ENCODE measurements around the gene TSPAN19.

DNA sequence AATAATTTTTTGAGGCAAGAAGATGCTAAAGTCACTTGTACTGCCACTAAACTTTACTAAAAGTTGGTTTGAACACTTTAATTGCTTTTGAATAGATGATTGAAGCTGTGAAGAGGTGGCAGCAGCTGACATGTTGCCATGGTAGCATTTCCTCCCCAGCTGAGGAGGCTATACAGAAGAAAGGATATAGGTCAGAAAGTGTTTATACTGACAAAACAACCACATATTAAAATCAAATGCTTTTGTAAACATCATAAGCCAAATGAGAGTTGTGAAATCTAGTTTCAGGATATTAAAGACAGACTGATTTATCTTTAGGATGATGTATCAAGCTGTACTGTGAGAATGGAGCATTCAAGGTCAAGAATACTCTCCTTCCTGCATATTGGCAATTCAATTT is 41.7 kb downstream of the TSPAN19 start:
- TF ChIP-seq, protein P1, sequence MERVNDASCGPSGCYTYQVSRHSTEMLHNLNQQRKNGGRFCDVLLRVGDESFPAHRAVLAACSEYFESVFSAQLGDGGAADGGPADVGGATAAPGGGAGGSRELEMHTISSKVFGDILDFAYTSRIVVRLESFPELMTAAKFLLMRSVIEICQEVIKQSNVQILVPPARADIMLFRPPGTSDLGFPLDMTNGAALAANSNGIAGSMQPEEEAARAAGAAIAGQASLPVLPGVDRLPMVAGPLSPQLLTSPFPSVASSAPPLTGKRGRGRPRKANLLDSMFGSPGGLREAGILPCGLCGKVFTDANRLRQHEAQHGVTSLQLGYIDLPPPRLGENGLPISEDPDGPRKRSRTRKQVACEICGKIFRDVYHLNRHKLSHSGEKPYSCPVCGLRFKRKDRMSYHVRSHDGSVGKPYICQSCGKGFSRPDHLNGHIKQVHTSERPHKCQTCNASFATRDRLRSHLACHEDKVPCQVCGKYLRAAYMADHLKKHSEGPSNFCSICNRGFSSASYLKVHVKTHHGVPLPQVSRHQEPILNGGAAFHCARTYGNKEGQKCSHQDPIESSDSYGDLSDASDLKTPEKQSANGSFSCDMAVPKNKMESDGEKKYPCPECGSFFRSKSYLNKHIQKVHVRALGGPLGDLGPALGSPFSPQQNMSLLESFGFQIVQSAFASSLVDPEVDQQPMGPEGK (CRISPR knock-in tag; IDR thresholded peaks at IDR 0.05; ENCODE audit: borderline replicate concordance): no peak
- TF ChIP-seq PPARA (CRISPR knock-in tag; IDR thresholded peaks at IDR 0.05; ENCODE audit: borderline replicate concordance) (no peak), ZFP30 (CRISPR knock-in tag; IDR thresholded peaks at IDR 0.05) (no peak), TOX (CRISPR knock-in tag; IDR thresholded peaks at IDR 0.05; ENCODE audit: borderline replicate concordance) (no peak), ZC3H10 (CRISPR knock-in tag; IDR thresholded peaks at IDR 0.05) (no peak), CSDC2 (CRISPR knock-in tag; IDR thresholded peaks at IDR 0.05) (no peak), BACH2 (CRISPR knock-in tag; IDR thresholded peaks at IDR 0.05; ENCODE audit: borderline replicate concordance) (no peak), RARB (CRISPR knock-in tag; IDR thresholded peaks at IDR 0.05) (no peak), ZFP3 (CRISPR knock-in tag; IDR thresholded peaks at IDR 0.05) (no peak), SNAI2 (CRISPR knock-in tag; IDR thresholded peaks at IDR 0.05) (no peak), ARNTL (CRISPR knock-in tag; IDR thresholded peaks at IDR 0.05; ENCODE audit: borderline replicate concordance, low read depth) (no peak), TCF4 (CRISPR knock-in tag; IDR thresholded peaks at IDR 0.05; ENCODE audit: borderline replicate concordance) (no peak)
- TF ChIP-seq, protein P2, sequence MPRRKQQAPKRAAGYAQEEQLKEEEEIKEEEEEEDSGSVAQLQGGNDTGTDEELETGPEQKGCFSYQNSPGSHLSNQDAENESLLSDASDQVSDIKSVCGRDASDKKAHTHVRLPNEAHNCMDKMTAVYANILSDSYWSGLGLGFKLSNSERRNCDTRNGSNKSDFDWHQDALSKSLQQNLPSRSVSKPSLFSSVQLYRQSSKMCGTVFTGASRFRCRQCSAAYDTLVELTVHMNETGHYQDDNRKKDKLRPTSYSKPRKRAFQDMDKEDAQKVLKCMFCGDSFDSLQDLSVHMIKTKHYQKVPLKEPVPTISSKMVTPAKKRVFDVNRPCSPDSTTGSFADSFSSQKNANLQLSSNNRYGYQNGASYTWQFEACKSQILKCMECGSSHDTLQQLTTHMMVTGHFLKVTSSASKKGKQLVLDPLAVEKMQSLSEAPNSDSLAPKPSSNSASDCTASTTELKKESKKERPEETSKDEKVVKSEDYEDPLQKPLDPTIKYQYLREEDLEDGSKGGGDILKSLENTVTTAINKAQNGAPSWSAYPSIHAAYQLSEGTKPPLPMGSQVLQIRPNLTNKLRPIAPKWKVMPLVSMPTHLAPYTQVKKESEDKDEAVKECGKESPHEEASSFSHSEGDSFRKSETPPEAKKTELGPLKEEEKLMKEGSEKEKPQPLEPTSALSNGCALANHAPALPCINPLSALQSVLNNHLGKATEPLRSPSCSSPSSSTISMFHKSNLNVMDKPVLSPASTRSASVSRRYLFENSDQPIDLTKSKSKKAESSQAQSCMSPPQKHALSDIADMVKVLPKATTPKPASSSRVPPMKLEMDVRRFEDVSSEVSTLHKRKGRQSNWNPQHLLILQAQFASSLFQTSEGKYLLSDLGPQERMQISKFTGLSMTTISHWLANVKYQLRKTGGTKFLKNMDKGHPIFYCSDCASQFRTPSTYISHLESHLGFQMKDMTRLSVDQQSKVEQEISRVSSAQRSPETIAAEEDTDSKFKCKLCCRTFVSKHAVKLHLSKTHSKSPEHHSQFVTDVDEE (CRISPR knock-in tag; IDR thresholded peaks at IDR 0.05): no peak
- TF ChIP-seq, protein P3, sequence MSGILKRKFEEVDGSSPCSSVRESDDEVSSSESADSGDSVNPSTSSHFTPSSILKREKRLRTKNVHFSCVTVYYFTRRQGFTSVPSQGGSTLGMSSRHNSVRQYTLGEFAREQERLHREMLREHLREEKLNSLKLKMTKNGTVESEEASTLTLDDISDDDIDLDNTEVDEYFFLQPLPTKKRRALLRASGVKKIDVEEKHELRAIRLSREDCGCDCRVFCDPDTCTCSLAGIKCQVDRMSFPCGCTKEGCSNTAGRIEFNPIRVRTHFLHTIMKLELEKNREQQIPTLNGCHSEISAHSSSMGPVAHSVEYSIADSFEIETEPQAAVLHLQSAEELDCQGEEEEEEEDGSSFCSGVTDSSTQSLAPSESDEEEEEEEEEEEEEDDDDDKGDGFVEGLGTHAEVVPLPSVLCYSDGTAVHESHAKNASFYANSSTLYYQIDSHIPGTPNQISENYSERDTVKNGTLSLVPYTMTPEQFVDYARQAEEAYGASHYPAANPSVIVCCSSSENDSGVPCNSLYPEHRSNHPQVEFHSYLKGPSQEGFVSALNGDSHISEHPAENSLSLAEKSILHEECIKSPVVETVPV (CRISPR knock-in tag; IDR thresholded peaks at IDR 0.05): no peak

Data from SK-N-SH treated with all-trans-retinoic acid at 6 μM for 48 hours (cell line).